Tibial nerve (tissue), 3 donors: ENCODE measurements around the gene MTMR2.
A peak's percentile ranks its signal among the peaks of the same experiment; 100 is the strongest.

Source experiments
- CTCF ChIP-seq, 5 experiments: fragments of 200-600 bp in 3 of 5; fragments of 450-650 bp in 2 of 5; sonication (generic) in 3 of 5; IDR thresholded peaks; one replicate each; pipeline ENCODE4 v1.5.1; 2016 to 2019; ENCODE audit warnings: antibody characterized with exemption in 5 of 5, mild to moderate bottlenecking in 3 of 5, moderate library complexity in 2 of 5
- POLR2A ChIP-seq, 2 donors: fragments of 450-650 bp; IDR thresholded peaks; one replicate each; pipeline ENCODE4 v1.6.1; 2017; ENCODE audit warnings: antibody characterized with exemption in 2 of 2, mild to moderate bottlenecking in 2 of 2, moderate library complexity in 2 of 2

- TF ChIP-seq CTCF (IDR thresholded peaks at IDR 0.05) (no peak), POLR2A (IDR thresholded peaks at IDR 0.05) (peak; percentile 87 to 96)
Observed at GRCh38 chr11:95789506-95790122, 134.3 kb downstream of the MTMR2 start, which contains the start of gene FAM76B.
